LNCAP (cell line): ENCODE measurements around the gene NADK2.

Source experiments
- TF ChIP-seq, protein P1 (sequence below): fragments of 450-650 bp; IDR thresholded peaks from 2 replicates; pipeline ENCODE4 v1.5.1; 2017; ENCODE audit warnings: mild to moderate bottlenecking

The NADK2 gene

GRCh38 chr5:36177715-36178523 lies 63.8 kb downstream of the NADK2 start:
- TF ChIP-seq, protein P1, sequence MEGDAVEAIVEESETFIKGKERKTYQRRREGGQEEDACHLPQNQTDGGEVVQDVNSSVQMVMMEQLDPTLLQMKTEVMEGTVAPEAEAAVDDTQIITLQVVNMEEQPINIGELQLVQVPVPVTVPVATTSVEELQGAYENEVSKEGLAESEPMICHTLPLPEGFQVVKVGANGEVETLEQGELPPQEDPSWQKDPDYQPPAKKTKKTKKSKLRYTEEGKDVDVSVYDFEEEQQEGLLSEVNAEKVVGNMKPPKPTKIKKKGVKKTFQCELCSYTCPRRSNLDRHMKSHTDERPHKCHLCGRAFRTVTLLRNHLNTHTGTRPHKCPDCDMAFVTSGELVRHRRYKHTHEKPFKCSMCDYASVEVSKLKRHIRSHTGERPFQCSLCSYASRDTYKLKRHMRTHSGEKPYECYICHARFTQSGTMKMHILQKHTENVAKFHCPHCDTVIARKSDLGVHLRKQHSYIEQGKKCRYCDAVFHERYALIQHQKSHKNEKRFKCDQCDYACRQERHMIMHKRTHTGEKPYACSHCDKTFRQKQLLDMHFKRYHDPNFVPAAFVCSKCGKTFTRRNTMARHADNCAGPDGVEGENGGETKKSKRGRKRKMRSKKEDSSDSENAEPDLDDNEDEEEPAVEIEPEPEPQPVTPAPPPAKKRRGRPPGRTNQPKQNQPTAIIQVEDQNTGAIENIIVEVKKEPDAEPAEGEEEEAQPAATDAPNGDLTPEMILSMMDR: peak; percentile 64

DNA sequence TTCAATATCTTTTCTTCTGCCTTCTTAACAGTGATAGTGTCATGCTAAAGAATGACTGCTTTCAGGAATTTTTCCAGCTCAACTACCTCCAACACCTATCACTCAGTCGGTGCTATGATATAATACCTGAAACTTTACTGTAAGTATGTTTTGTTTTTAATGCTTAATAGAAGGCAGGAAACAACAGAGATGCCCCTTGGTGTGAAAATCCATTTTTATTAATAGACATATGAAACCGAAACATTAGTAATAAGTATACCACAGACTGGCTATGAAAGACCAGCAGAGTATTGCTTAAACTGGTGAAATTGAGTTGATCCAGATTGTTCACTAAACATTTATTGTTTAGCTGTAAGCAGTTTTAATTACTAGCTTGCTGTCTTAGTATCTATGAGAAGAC lies 64.6 kb downstream of the NADK2 start:
- TF ChIP-seq, protein P1: no peak

GRCh38 chr5:36175043-36175442 lies 66.7 kb downstream of the NADK2 start:
- TF ChIP-seq, protein P1: no peak

GRCh38 chr5:36174119-36174518 lies 67.6 kb downstream of the NADK2 start:
- TF ChIP-seq, protein P1: no peak

DNA sequence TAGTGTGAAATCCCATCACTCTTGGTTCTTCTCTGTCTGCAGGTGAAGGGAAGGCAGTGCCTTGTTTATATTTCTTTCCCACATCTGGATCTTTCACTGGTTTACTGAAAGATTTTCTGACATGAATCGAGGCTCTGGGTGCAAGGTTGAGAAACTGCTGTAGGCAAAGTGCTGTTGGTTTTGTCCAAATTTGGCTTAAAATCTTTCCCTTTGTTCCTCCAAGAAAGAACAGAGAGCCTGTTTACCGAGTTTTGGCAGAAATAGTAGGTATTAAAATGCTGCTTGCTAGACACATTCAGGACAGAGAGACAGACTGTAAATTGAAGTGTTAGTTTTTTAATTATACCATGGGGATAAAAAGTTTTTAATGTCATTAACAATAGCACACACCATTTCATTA lies 68.3 kb downstream of the NADK2 start:
- TF ChIP-seq, protein P1: no peak

DNA sequence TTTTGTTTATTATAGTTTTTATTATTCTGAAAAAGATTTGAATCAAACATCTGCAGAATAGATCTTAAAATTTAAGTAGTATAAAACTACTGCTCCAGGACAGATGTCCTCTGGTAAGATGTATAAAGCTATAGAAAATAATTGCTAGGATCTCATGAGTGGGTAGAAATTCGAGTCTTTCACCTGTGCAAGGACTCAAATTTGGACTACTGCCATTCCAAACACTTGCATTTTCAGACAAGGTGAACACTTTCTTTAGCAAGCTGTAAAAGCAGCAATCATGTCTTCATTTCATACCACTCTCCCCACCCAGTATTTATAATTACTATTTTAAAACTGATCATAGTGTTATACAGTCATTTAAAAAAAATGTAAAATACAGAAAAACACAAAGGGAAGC lies 69.1 kb downstream of the NADK2 start:
- TF ChIP-seq, protein P1: no peak

- TF ChIP-seq, protein P1: no peak
Measured at GRCh38 chr5:36170832-36171424, 70.8 kb downstream of the NADK2 start.
